Stimulated activated CD8-positive, alpha-beta memory T cell treated with anti-CD3 and anti-CD28 coated beads, Interleukin-12 subunit alpha, Interleukin-12 subunit beta, amount 100 ng/mL, for 24 hours (primary cell): Measurements from ENCODE around the gene SEBOX.
"Not testable (repeated sequence)": the region's sequence is repeated elsewhere in the genome, so short reads cannot be mapped to it uniquely, and the experiment has no call there.

Experiments
- DNase-seq: peaks from one replicate; pipeline ENCODE4 v3.0.0-alpha.2; 2020; ENCODE audit errors: extremely low read depth

SEBOX gene

GRCh38 chr17:28340374-28340773, 24.6 kb downstream of the SEBOX start:
- DNase-seq: no peak

GRCh38 chr17:28339431-28339830, 25.6 kb downstream of the SEBOX start:
- no peak for DNase-seq

GRCh38 chr17:28338769-28339212, 26.2 kb downstream of the SEBOX start:
- DNase-seq: not testable (repeated sequence)

GRCh38 chr17:28338056-28338768, 26.8 kb downstream of the SEBOX start:
- DNase-seq: no peak

- no peak for DNase-seq
These were observed 28.8 kb downstream of the SEBOX start for GRCh38 chr17:28335959-28336871.

GRCh38 chr17:28335201-28335958, 29.6 kb downstream of the SEBOX start, which contains the start of the genes IFT20 and TNFAIP1:
Gene IFT20, minus strand, starts transcription at chr17:28335472. Its CDS starts 3,487 bp downstream, at chr17:28331985.
Gene TNFAIP1, plus strand, starts transcription at chr17:28335761. Its CDS starts 3,761 bp downstream, at chr17:28339522.
- peak; percentile 93 for DNase-seq

GRCh38 chr17:28334666-28335200, 30.3 kb downstream of the SEBOX start:
- DNase-seq: no peak

GRCh38 chr17:28334171-28334570, 30.8 kb downstream of the SEBOX start:
- no peak for DNase-seq

GRCh38 chr17:28333083-28333746, 31.8 kb downstream of the SEBOX start:
- DNase-seq: no peak

- no peak for DNase-seq
These were observed 33.0 kb downstream of the SEBOX start for GRCh38 chr17:28331891-28332420.

GRCh38 chr17:28330671-28331070, 34.3 kb downstream of the SEBOX start:
- no peak for DNase-seq

- no peak for DNase-seq
These were observed 36.7 kb downstream of the SEBOX start for GRCh38 chr17:28328325-28328724.

GRCh38 chr17:28327709-28328108, 37.3 kb downstream of the SEBOX start:
- no peak for DNase-seq

GRCh38 chr17:28327031-28327607, 37.9 kb downstream of the SEBOX start:
- DNase-seq: no peak

- no peak for DNase-seq
These were observed 38.9 kb downstream of the SEBOX start for GRCh38 chr17:28326114-28326513.

- DNase-seq: no peak
These were observed 39.8 kb downstream of the SEBOX start for GRCh38 chr17:28325211-28325610.

GRCh38 chr17:28324781-28325180, 40.2 kb downstream of the SEBOX start:
- DNase-seq: no peak

- no peak for DNase-seq
These were observed 40.7 kb downstream of the SEBOX start for GRCh38 chr17:28324267-28324745.

- DNase-seq: no peak
These were observed 44.6 kb downstream of the SEBOX start for GRCh38 chr17:28320215-28321061.
